Right ventricle myocardium superior (tissue), 1 donor: ENCODE measurements around the gene MAN2A2. TPM values are rescaled to one million over a fixed set of nuclear protein-coding genes. Genes with fewer than 3 reads are reported as not detected.
"Not testable (repeated sequence)": the region's sequence is repeated elsewhere in the genome, so short reads cannot be mapped to it uniquely, and the experiment has no call there.

Experiments
- ATAC-seq: fragments of 200-7000 bp; cut with Tn5 transposase; one replicate; pipeline ENCODE4 v1.9.1; 2020; ENCODE audit warnings: mild to moderate bottlenecking; ENCODE audit not compliant: poor library complexity
- DNase-seq: peaks from one replicate; pipeline ENCODE4 v3.0.0-alpha.2; 2020
- intact Hi-C: fragments of 100-400 bp; cut with DNase I; formaldehyde crosslinking; loops from one replicate; pipeline ENCODE4 v1.11.2; 2022
- total RNA-seq: library from RNA; stranded (reverse); fragmentation: NEBNext Ultra II Directional; extraction: Animal tissue kit (Norgen Biotek cat#: 25700); gene quantifications from one replicate; pipeline ENCODE4 v1.2.1, GENCODE V29; 2021
- donor health status: DM: no; HTN: yes; CAD: no; lungs with severe emphysema.

The MAN2A2 gene
- total RNA-seq, 1 donor from 2014 or later: 130 TPM

DNA sequence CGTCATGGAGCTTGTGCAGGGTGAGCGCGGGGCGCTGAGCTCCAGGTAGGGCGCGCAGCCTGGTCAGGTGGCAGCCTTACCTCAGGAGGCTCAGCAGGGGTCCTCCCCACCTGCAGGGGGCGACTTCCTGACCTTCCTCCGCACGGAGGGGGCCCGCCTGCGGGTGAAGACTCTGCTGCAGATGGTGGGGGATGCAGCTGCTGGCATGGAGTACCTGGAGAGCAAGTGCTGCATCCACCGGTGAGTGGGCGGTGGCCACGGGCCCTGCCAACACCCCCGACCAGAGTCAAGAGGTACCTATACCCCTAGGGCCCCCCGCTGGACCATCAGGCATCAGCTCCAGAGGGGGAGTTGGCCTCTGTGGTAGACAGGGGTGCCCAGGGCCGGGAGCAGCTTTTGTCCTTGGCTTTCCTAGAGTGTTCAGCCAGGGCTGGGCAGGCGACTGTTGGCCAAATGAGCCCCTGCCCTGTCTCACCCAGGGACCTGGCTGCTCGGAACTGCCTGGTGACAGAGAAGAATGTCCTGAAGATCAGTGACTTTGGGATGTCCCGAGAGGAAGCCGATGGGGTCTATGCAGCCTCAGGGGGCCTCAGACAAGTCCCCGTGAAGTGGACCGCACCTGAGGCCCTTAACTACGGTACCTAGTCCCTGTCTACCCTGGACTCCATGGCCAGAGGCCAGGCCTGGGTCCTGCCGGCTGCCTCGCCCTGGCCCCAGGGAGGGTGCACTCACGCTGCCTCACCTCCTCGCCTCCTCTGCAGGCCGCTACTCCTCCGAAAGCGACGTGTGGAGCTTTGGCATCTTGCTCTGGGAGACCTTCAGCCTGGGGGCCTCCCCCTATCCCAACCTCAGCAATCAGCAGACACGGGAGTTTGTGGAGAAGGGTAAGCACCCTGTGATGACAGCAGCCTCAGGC lies 9.7 kb upstream of the MAN2A2 start:
- no peak for ATAC-seq
- intact Hi-C loops: no loop called here
- no peak for DNase-seq

- intact Hi-C loops: no loop called here
- ATAC-seq: no peak
- no peak for DNase-seq
These were observed 7.5 kb upstream of the MAN2A2 start for GRCh38 chr15:90895571-90896117.

GRCh38 chr15:90897131-90897655 lies 5.9 kb upstream of the MAN2A2 start:
- DNase-seq, intact Hi-C loops, ATAC-seq: not testable (repeated sequence)

DNA sequence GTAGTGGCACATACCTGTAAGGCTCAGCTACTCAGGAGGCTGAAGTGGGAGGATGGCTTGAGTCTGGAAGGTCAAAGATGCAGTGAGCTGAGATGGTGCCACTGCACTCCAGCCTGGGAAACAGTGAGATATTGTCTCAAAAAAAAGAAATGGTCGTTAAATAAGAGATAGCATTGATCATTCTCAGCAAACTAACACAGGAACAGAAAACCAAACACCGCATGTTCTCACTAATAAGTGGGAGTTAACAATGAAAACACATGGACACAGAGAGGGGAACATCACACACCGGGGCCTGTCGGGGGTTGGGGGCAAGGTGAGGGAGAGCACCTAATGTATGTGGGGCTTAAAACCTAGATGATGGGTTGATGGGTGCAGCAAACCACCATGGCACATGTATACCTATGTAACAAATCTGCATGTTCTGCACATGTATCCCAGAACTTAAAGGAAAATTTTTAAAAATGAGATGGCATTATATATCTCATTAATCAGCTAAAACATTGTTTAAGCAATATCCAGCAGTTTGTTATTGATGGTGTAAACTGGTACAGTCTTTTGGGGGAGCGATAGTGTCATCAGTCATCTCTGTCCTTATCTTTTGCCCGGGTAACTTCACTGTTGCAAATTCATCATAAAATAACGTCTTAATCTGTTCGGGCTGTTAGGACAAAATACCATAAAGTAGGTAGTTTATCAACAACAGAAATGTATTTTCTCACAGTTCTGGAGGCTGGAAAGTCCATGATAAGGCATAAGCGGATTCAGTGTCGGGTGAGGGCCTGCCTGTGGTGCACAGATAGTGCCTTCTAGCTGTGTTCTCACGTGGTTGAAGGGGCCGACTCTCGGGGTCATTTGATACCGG lies 1.7 kb upstream of the MAN2A2 start:
- ATAC-seq (no peak), DNase-seq (no peak)
- intact Hi-C loops: loop anchor here (2.0 kb wide), 1 partner anchor 31 kb away; the partner anchor contains the start of gene HDDC3

GRCh38 chr15:90902040-90902839 lies 862 bp upstream of the MAN2A2 start:
- ATAC-seq (peak; percentile 90), DNase-seq (peak; percentile 87)
- intact Hi-C loops: loop anchor here (2.0 kb wide), 1 partner anchor 31 kb away; the partner anchor contains the start of gene HDDC3

- DNase-seq (no peak), ATAC-seq (peak; percentile 27)
- intact Hi-C loops: loop anchor here (2.0 kb wide), 1 partner anchor 29 kb away; the partner anchor contains the start of gene HDDC3
These were observed 833 bp downstream of the MAN2A2 start for GRCh38 chr15:90903733-90904536.

- intact Hi-C loops: no loop called here
- DNase-seq (no peak), ATAC-seq (no peak)
These were observed 1.6 kb downstream of the MAN2A2 start for GRCh38 chr15:90904746-90905145.

GRCh38 chr15:90905306-90906180 lies 2.4 kb downstream of the MAN2A2 start:
- no peak for DNase-seq
- intact Hi-C loops: no loop called here
- ATAC-seq: no peak

GRCh38 chr15:90906181-90906849 lies 3.2 kb downstream of the MAN2A2 start:
- intact Hi-C loops: no loop called here
- DNase-seq: no peak
- ATAC-seq: no peak

DNA sequence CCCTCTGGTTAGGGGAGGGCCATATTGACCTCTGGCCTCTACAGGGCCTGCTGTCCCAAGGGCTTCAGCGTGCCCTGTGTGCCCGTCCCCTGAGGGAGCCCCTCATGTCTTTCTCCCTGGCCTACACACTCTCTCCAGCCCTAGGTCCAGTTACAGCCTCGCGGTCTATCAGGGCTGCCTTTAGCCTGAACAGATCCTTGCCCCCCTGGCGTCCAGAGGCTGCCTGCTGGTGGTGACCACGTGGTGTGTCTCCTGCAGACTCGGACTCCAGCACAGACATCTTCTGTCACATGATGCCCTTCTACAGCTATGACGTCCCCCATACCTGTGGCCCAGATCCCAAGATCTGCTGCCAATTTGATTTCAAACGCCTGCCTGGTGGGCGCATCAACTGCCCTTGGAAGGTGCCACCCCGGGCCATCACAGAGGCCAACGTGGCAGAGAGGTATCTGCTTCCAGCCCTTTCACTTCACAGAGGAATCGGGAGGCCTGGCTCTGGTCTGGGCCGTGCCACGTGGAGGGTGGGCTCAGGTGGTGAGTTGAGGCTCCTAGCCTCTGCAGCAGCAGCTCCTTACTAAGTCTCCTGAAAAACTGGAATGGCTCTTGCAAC lies 4.1 kb downstream of the MAN2A2 start:
- no peak for DNase-seq
- ATAC-seq: no peak
- intact Hi-C loops: no loop called here

GRCh38 chr15:90907838-90908507 lies 4.9 kb downstream of the MAN2A2 start:
- DNase-seq: no peak
- ATAC-seq: peak; percentile 63
- intact Hi-C loops: no loop called here

- intact Hi-C loops, ATAC-seq, DNase-seq: not testable (repeated sequence)
These were observed 6.3 kb downstream of the MAN2A2 start for GRCh38 chr15:90909449-90909848.

DNA sequence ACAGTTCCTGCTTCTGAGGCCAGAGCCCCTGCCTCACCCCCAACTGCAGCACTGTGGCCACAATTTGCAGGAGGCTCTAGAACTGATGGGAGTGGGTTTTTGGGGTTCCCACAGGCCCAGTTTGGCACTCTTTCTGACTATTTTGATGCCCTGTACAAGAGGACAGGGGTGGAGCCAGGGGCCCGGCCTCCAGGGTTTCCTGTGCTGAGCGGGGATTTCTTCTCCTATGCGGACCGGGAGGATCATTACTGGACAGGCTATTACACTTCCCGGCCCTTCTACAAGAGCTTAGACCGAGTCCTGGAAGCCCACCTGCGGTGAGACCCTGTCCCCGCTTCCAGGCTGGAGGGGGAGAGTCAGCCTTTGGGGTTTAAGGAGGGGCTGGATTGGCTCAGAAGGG lies 6.9 kb downstream of the MAN2A2 start:
- no peak for DNase-seq
- intact Hi-C loops: no loop called here

GRCh38 chr15:90910441-90911301 lies 7.6 kb downstream of the MAN2A2 start:
- intact Hi-C loops: no loop called here
- no peak for DNase-seq
- ATAC-seq: no peak

More for the DNA sequence above, 6.9 kb downstream of the MAN2A2 start:
- no peak for ATAC-seq
